ENCODE results near the gene SPZ1.

The SPZ1 gene

GRCh38 chr5:80283360-80283759, 36.4 kb upstream of the SPZ1 start:
- H3K4me3 ChIP-seq (replicated peaks; ENCODE audit: low read depth, low read length): no peak overlapping the region
- H3K27me3 ChIP-seq (replicated peaks; ENCODE audit: control insufficient read depth, insufficient read depth, low read length): no peaks in the 10 kb centered on the region
- H3K36me3 ChIP-seq (ENCODE audit: control insufficient read depth, insufficient read depth, low read length): no peaks in the 10 kb centered on the region
- no peak for TF ChIP-seq CTCF (IDR thresholded peaks at IDR 0.05; ENCODE audit: insufficient read depth, low read length, poor library complexity, severe bottlenecking)
- no peak for DNase-seq (ENCODE audit: extremely low read depth, insufficient read length)

DNA sequence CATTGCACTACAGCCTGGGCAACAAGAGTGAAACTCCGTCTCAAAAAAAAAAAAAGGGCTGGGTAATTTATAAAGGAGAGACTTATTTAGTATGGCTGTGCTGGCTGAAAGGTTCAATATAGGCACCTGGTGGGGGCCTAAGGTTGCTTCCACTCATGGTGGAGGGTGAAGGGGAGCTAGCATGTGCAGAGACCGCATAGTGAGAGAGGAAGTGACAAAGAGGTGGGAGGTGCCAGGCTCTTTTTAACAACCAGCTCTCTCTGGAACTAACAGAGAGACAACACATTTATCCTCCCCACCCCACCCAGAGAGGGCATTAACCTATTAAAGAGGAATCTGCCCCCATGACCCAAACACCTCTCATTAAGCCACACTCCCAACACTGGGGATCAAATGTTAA, 35.1 kb upstream of the SPZ1 start:
- H3K27me3 ChIP-seq (replicated peaks; ENCODE audit: control insufficient read depth, insufficient read depth, low read length): no peaks in the 10 kb centered on the region
- DNase-seq (ENCODE audit: extremely low read depth, insufficient read length): no peak
- H3K4me3 ChIP-seq (replicated peaks; ENCODE audit: low read depth, low read length): no peak overlapping the region
- H3K36me3 ChIP-seq (ENCODE audit: control insufficient read depth, insufficient read depth, low read length): no peaks in the 10 kb centered on the region
- no peak for TF ChIP-seq CTCF (IDR thresholded peaks at IDR 0.05; ENCODE audit: insufficient read depth, low read length, poor library complexity, severe bottlenecking)

- TF ChIP-seq CTCF (IDR thresholded peaks at IDR 0.05; ENCODE audit: insufficient read depth, low read length, poor library complexity, severe bottlenecking): no peak
- no peaks in the 10 kb centered on the region for H3K27me3 ChIP-seq (replicated peaks; ENCODE audit: control insufficient read depth, insufficient read depth, low read length)
- no peak for DNase-seq (ENCODE audit: extremely low read depth, insufficient read length)
- H3K36me3 ChIP-seq (ENCODE audit: control insufficient read depth, insufficient read depth, low read length): no peaks in the 10 kb centered on the region
- H3K4me3 ChIP-seq (replicated peaks; ENCODE audit: low read depth, low read length): no peak overlapping the region
Observed at GRCh38 chr5:80288177-80288576, 31.6 kb upstream of the SPZ1 start.

GRCh38 chr5:80289320-80289719, 30.5 kb upstream of the SPZ1 start:
- H3K27me3 ChIP-seq (replicated peaks; ENCODE audit: control insufficient read depth, insufficient read depth, low read length): no peaks in the 10 kb centered on the region
- no peak overlapping the region for H3K4me3 ChIP-seq (replicated peaks; ENCODE audit: low read depth, low read length)
- no peak for TF ChIP-seq CTCF (IDR thresholded peaks at IDR 0.05; ENCODE audit: insufficient read depth, low read length, poor library complexity, severe bottlenecking)
- H3K36me3 ChIP-seq (ENCODE audit: control insufficient read depth, insufficient read depth, low read length): no peaks in the 10 kb centered on the region
- no peak for DNase-seq (ENCODE audit: extremely low read depth, insufficient read length)

GRCh38 chr5:80291761-80292160, 28.0 kb upstream of the SPZ1 start:
- no peak for TF ChIP-seq CTCF (IDR thresholded peaks at IDR 0.05; ENCODE audit: insufficient read depth, low read length, poor library complexity, severe bottlenecking)
- Histone ChIP-seq H3K36me3 (ENCODE audit: control insufficient read depth, insufficient read depth, low read length) (no peaks in the 10 kb centered on the region), H3K4me3 (replicated peaks; ENCODE audit: low read depth, low read length) (no peak overlapping the region), H3K27me3 (replicated peaks; ENCODE audit: control insufficient read depth, insufficient read depth, low read length) (no peaks in the 10 kb centered on the region)
- DNase-seq (ENCODE audit: extremely low read depth, insufficient read length): no peak

GRCh38 chr5:80296121-80296520, 23.7 kb upstream of the SPZ1 start:
- Histone ChIP-seq H3K27me3 (replicated peaks; ENCODE audit: control insufficient read depth, insufficient read depth, low read length) (no peaks in the 10 kb centered on the region), H3K36me3 (ENCODE audit: control insufficient read depth, insufficient read depth, low read length) (no peaks in the 10 kb centered on the region), H3K4me3 (replicated peaks; ENCODE audit: low read depth, low read length) (no peak overlapping the region)
- no peak for DNase-seq (ENCODE audit: extremely low read depth, insufficient read length)
- TF ChIP-seq CTCF (IDR thresholded peaks at IDR 0.05; ENCODE audit: insufficient read depth, low read length, poor library complexity, severe bottlenecking): no peak

Measured in GM06990 (cell line).